ENCODE data around the gene TUBB3. TPM values are rescaled to one million over a fixed set of nuclear protein-coding genes. Genes with fewer than 3 reads are reported as not detected.
A peak's percentile ranks its signal among the peaks of the same experiment; 100 is the strongest.

TUBB3 gene
- total and polyA plus RNA-seq, 12 donors = 0.53 to 10.6 (median 0.96) TPM

- TF ChIP-seq, protein P1, sequence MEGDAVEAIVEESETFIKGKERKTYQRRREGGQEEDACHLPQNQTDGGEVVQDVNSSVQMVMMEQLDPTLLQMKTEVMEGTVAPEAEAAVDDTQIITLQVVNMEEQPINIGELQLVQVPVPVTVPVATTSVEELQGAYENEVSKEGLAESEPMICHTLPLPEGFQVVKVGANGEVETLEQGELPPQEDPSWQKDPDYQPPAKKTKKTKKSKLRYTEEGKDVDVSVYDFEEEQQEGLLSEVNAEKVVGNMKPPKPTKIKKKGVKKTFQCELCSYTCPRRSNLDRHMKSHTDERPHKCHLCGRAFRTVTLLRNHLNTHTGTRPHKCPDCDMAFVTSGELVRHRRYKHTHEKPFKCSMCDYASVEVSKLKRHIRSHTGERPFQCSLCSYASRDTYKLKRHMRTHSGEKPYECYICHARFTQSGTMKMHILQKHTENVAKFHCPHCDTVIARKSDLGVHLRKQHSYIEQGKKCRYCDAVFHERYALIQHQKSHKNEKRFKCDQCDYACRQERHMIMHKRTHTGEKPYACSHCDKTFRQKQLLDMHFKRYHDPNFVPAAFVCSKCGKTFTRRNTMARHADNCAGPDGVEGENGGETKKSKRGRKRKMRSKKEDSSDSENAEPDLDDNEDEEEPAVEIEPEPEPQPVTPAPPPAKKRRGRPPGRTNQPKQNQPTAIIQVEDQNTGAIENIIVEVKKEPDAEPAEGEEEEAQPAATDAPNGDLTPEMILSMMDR (IDR thresholded peaks at IDR 0.05) = peak in 3 of 9 donors; percentile 7 to 26 (median 19)
- ATAC-seq (peak; percentile 95 to 98 (median 98)), DNase-seq (peak; percentile 90 to 94)
- intact Hi-C loops (cut with DNase I) = loop anchor here in 1 of 10 donors (5.0 kb wide), 1 partner anchor 50 kb away; no protein-coding TSS in a partner anchor
- Histone ChIP-seq H3K27me3 (no peaks in the 10 kb centered on the region), H3K9me3 (peaks cover 0 to 17% (median 0%) of the 10 kb centered on the region in 11 donors), H3K27ac (peak overlapping the region; percentile 91 to 99 (median 98)), H3K4me3 (peak overlapping the region; percentile 69 to 99 (median 95)), H3K4me1 (peaks cover 3 to 45% (median 33%) of the 10 kb centered on the region in 9 donors), H3K36me3 (peaks cover 0 to 18% (median 0%) of the 10 kb centered on the region in 9 donors)
- WGBS, 2 donors = 0 to 1% methylated on average over 92 to 104 of the region's 104 CpGs
Measured at GRCh38 chr16:89972244-89973234, 49.4 kb downstream of the TUBB3 start.

DNA sequence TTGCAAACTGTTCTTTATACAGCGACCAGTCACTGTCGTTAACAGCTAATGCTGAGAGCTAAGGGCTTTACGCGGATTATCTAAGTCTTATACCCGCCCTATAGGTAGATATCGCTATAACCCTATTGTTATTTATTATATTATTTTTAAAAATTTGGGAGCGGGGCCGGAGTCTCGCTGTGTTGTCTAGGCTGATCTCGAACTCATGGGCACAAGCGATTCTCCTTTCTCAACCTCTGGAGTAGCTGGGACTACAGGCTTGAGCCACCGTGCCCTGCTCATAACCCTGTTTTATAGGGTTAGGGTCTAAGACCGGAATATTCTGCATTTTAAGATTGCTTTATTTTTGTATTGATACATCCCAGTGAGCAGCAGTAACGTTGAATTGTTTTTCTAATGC is 50.1 kb downstream of the TUBB3 start:
- intact Hi-C loops (cut with DNase I) = loop anchor here in 1 of 10 donors (5.0 kb wide), 1 partner anchor 49 kb away; no protein-coding TSS in a partner anchor
- Histone ChIP-seq H3K27ac (peak overlapping the region; percentile 91 to 99 (median 98)), H3K27me3 (no peaks in the 10 kb centered on the region)

GRCh38 chr16:89973654-89974335 is 50.7 kb downstream of the TUBB3 start:
- H3K27me3 ChIP-seq = no peaks in the 10 kb centered on the region
- 95% methylated on average over 13 of the region's 13 CpGs for WGBS, 2 donors
- no peak overlapping the region for H3K27ac ChIP-seq
- peak overlapping the region in 7 of 10 donors; percentile 94 to 99 (median 97) for H3K4me3 ChIP-seq
- intact Hi-C loops (cut with DNase I) = loop anchor here in 1 of 10 donors (5.0 kb wide), 1 partner anchor 49 kb away; no protein-coding TSS in a partner anchor
- H3K36me3 ChIP-seq = peaks cover 0 to 30% (median 6%) of the 10 kb centered on the region in 9 donors
- DNase-seq = no peak
- no peak for ATAC-seq
- TF ChIP-seq, protein P1 (IDR thresholded peaks at IDR 0.05) = no peak
- H3K9me3 ChIP-seq = peaks cover 0 to 17% (median 0%) of the 10 kb centered on the region in 11 donors
- peaks cover 3 to 45% (median 33%) of the 10 kb centered on the region in 9 donors for H3K4me1 ChIP-seq

More for the DNA sequence above, 50.1 kb downstream of the TUBB3 start:
- H3K36me3 ChIP-seq = peaks cover 0 to 25% (median 4%) of the 10 kb centered on the region in 9 donors
- TF ChIP-seq, protein P1 (IDR thresholded peaks at IDR 0.05) = no peak
- peak overlapping the region; percentile 69 to 99 (median 95) for H3K4me3 ChIP-seq
- DNase-seq (no peak), ATAC-seq (no peak)
- peaks cover 3 to 45% (median 33%) of the 10 kb centered on the region in 9 donors for H3K4me1 ChIP-seq
- WGBS, 2 donors = 14 to 16% methylated on average over 14 of the region's 14 CpGs
- H3K9me3 ChIP-seq = peaks cover 0 to 17% (median 0%) of the 10 kb centered on the region in 11 donors

DNA sequence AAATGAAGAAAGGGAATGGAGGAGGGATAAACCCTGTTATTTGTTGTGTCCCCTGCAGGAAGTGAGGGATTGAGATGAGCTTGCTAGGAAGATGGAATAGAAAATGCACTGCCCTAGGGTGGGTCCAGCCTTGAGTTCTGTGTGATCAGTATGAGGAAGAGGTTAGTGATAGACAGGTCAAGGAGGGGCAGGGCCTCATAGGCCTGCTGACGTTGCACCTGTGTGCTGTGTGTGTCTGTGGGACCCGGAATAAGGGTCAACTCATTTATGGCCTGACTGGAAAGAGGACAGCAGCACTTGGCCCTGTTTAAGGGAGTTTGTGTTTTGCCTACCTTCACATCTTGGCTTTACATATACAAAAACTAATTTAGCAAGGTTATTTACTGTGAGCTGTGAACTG is 51.7 kb downstream of the TUBB3 start:
- Histone ChIP-seq H3K27me3 (no peaks in the 10 kb centered on the region), H3K36me3 (peaks cover 0 to 34% (median 11%) of the 10 kb centered on the region in 9 donors), H3K9me3 (peaks cover 0 to 12% (median 0%) of the 10 kb centered on the region in 11 donors), H3K4me1 (peaks cover 3 to 43% (median 32%) of the 10 kb centered on the region in 9 donors), H3K27ac (no peak overlapping the region), H3K4me3 (no peak overlapping the region)
- 89 to 92% methylated on average over 2 of the region's 2 CpGs for WGBS, 2 donors
- intact Hi-C loops (cut with DNase I) = loop anchor here in 1 of 10 donors (5.0 kb wide), 1 partner anchor 47 kb away; no protein-coding TSS in a partner anchor
- TF ChIP-seq, protein P1 (IDR thresholded peaks at IDR 0.05) = no peak
- no peak for ATAC-seq
- DNase-seq = no peak
